KMS-11 (cell line): ENCODE results near the gene RAMP2.

ENCODE experiments used
- H2AFZ ChIP-seq: fragments of 200-600 bp; sonication (generic); 2 replicates; pipeline ENCODE4 v1.6.1; 2016; ENCODE audit warnings: antibody characterized with exemption, mixed run types, low read depth
- H3K27ac ChIP-seq: fragments of 200-600 bp; sonication (generic); 2 replicates; pipeline ENCODE4 v1.6.1; 2016; ENCODE audit warnings: mild to moderate bottlenecking, mixed run types
- H3K27me3 ChIP-seq: fragments of 200-600 bp; sonication (generic); 2 replicates; pipeline ENCODE4 v1.6.1; 2017; ENCODE audit warnings: mild to moderate bottlenecking, low read depth, mixed run types, moderate library complexity; ENCODE audit not compliant: insufficient read depth
- H3K36me3 ChIP-seq: fragments of 200-600 bp; sonication (generic); 2 replicates; pipeline ENCODE4 v1.6.1; 2017; ENCODE audit warnings: mild to moderate bottlenecking, mixed run types; ENCODE audit not compliant: insufficient read depth
- H3K4me1 ChIP-seq: fragments of 200-600 bp; sonication (generic); 2 replicates; pipeline ENCODE4 v1.6.1; 2016; ENCODE audit warnings: mild to moderate bottlenecking, low read depth, mixed run types; ENCODE audit not compliant: poor library complexity, severe bottlenecking
- H3K4me2 ChIP-seq: fragments of 200-600 bp; sonication (generic); 2 replicates; pipeline ENCODE4 v1.7.0; 2016; ENCODE audit warnings: mild to moderate bottlenecking, mixed run types
- H3K4me3 ChIP-seq: fragments of 200-600 bp; sonication (generic); IDR thresholded peaks from 2 replicates; pipeline ENCODE4 v1.6.1; 2017; ENCODE audit warnings: low read depth, low read length, mixed read lengths; ENCODE audit not compliant: insufficient read depth
- H3K79me2 ChIP-seq: fragments of 200-600 bp; sonication (generic); 2 replicates; pipeline ENCODE4 v1.6.1; 2016; ENCODE audit warnings: low read depth, mixed run types; ENCODE audit not compliant: insufficient read depth
- H3K9ac ChIP-seq: fragments of 200-600 bp; sonication (generic); 2 replicates; pipeline ENCODE4 v1.6.1; 2016; ENCODE audit warnings: mild to moderate bottlenecking, mixed run types
- H4K20me1 ChIP-seq: fragments of 200-600 bp; sonication (generic); 2 replicates; pipeline ENCODE4 v1.6.1; 2016; ENCODE audit warnings: mild to moderate bottlenecking, mixed run types; ENCODE audit not compliant: insufficient read depth
- CTCF ChIP-seq: fragments of 200-600 bp; sonication (generic); conservative IDR thresholded peaks from 2 replicates; pipeline ENCODE4 v1.6.1; 2017; ENCODE audit warnings: low read depth, mild to moderate bottlenecking, antibody characterized with exemption, low read length, moderate library complexity, mixed read lengths

Gene RAMP2

GRCh38 chr17:42782166-42783061 lies 21.4 kb downstream of the RAMP2 start:
- H2AFZ ChIP-seq, result no peak overlapping the region
- no peaks in the 10 kb centered on the region for H4K20me1 ChIP-seq
- H3K27me3 ChIP-seq, result peaks cover 51% of the 10 kb centered on the region
- H3K4me1 ChIP-seq, result no peaks in the 10 kb centered on the region
- H3K9ac ChIP-seq, result no peak overlapping the region
- no peaks in the 10 kb centered on the region for H3K36me3 ChIP-seq
- no peak overlapping the region for H3K4me3 ChIP-seq
- H3K27ac ChIP-seq, result no peak overlapping the region
- no peak overlapping the region for H3K4me2 ChIP-seq
- no peak for TF ChIP-seq CTCF
- no peaks in the 10 kb centered on the region for H3K79me2 ChIP-seq

- TF ChIP-seq CTCF, result no peak
- Histone ChIP-seq H3K27ac (no peak overlapping the region), H3K4me1 (no peaks in the 10 kb centered on the region), H3K36me3 (no peaks in the 10 kb centered on the region), H3K4me2 (no peak overlapping the region), H3K27me3 (peaks cover 51% of the 10 kb centered on the region), H3K79me2 (no peaks in the 10 kb centered on the region), H4K20me1 (no peaks in the 10 kb centered on the region), H2AFZ (no peak overlapping the region), H3K4me3 (no peak overlapping the region), H3K9ac (no peak overlapping the region)
These were observed 22.2 kb downstream of the RAMP2 start for GRCh38 chr17:42783062-42783790.

GRCh38 chr17:42783791-42784138 lies 22.7 kb downstream of the RAMP2 start:
- TF ChIP-seq CTCF, result no peak
- H3K79me2 ChIP-seq, result no peaks in the 10 kb centered on the region
- no peak overlapping the region for H3K27ac ChIP-seq
- H3K36me3 ChIP-seq, result no peaks in the 10 kb centered on the region
- H3K4me2 ChIP-seq, result no peak overlapping the region
- no peak overlapping the region for H3K4me3 ChIP-seq
- no peak overlapping the region for H2AFZ ChIP-seq
- H3K4me1 ChIP-seq, result no peaks in the 10 kb centered on the region
- no peaks in the 10 kb centered on the region for H4K20me1 ChIP-seq
- H3K9ac ChIP-seq, result no peak overlapping the region
- H3K27me3 ChIP-seq, result peaks cover 51% of the 10 kb centered on the region

GRCh38 chr17:42784409-42784808 lies 23.4 kb downstream of the RAMP2 start:
- Histone ChIP-seq H3K79me2 (no peaks in the 10 kb centered on the region), H3K27me3 (peaks cover 51% of the 10 kb centered on the region), H2AFZ (no peak overlapping the region), H3K4me3 (no peak overlapping the region), H3K4me1 (no peaks in the 10 kb centered on the region), H3K36me3 (no peaks in the 10 kb centered on the region), H4K20me1 (no peaks in the 10 kb centered on the region), H3K27ac (no peak overlapping the region), H3K4me2 (no peak overlapping the region), H3K9ac (no peak overlapping the region)
- TF ChIP-seq CTCF, result no peak
